T-helper 2 cell treated with Interferon-gamma antibody and Interleukin-4, amounts not matched to agents 100 ng/mL and 5 ng/mL, for 36 hours (primary cell): ENCODE results near the gene SLC6A3. TPM values are rescaled to one million over a fixed set of nuclear protein-coding genes. Genes with fewer than 3 reads are reported as not detected.
"Not testable (repeated sequence)": the region's sequence is repeated elsewhere in the genome, so short reads cannot be mapped to it uniquely, and the experiment has no call there.

ENCODE experiments used
- intact Hi-C: fragments of 100-400 bp; cut with micrococcal nuclease; formaldehyde crosslinking; loops from one replicate; pipeline ENCODE4 v1.15.1; 2023
- total RNA-seq: library from RNA; stranded (reverse); gene quantifications from 2 replicates; pipeline ENCODE4 v1.2.3, GENCODE V29; 2022

Gene SLC6A3
- total RNA-seq, 1 donor from 2014 or later = 0.39 TPM

GRCh38 chr5:1375871-1376810 is 69.1 kb downstream of the SLC6A3 start:
- intact Hi-C loops = no loop called here

GRCh38 chr5:1374679-1375055 is 70.6 kb downstream of the SLC6A3 start:
- intact Hi-C loops = no loop called here

- intact Hi-C loops = no loop called here
These were observed 71.1 kb downstream of the SLC6A3 start for GRCh38 chr5:1374030-1374678.

GRCh38 chr5:1371972-1372342 is 73.3 kb downstream of the SLC6A3 start:
- intact Hi-C loops = not testable (repeated sequence)

- intact Hi-C loops = no loop called here
These were observed 73.8 kb downstream of the SLC6A3 start for GRCh38 chr5:1371218-1371971.

- intact Hi-C loops = no loop called here
These were observed 75.2 kb downstream of the SLC6A3 start for GRCh38 chr5:1370006-1370405.

GRCh38 chr5:1368756-1369155 is 76.5 kb downstream of the SLC6A3 start:
- intact Hi-C loops = no loop called here

- intact Hi-C loops = no loop called here
These were observed 77.0 kb downstream of the SLC6A3 start for GRCh38 chr5:1368236-1368635.

- intact Hi-C loops = no loop called here
These were observed 78.1 kb downstream of the SLC6A3 start for GRCh38 chr5:1367149-1367548.

- intact Hi-C loops = no loop called here
These were observed 78.7 kb downstream of the SLC6A3 start for GRCh38 chr5:1366514-1366913.

- intact Hi-C loops = no loop called here
These were observed 81.0 kb downstream of the SLC6A3 start for GRCh38 chr5:1364211-1364610.

GRCh38 chr5:1363581-1363980 is 81.7 kb downstream of the SLC6A3 start:
- intact Hi-C loops = no loop called here

- intact Hi-C loops = no loop called here
These were observed 82.1 kb downstream of the SLC6A3 start for GRCh38 chr5:1363160-1363559.

- intact Hi-C loops = no loop called here
These were observed 82.8 kb downstream of the SLC6A3 start for GRCh38 chr5:1362242-1363015.

GRCh38 chr5:1360861-1361260 is 84.4 kb downstream of the SLC6A3 start:
- intact Hi-C loops = no loop called here

- intact Hi-C loops = not testable (repeated sequence)
These were observed 84.9 kb downstream of the SLC6A3 start for GRCh38 chr5:1360367-1360766.

GRCh38 chr5:1359713-1360112 is 85.5 kb downstream of the SLC6A3 start:
- intact Hi-C loops = no loop called here

GRCh38 chr5:1359031-1359645 is 86.1 kb downstream of the SLC6A3 start:
- intact Hi-C loops = no loop called here

GRCh38 chr5:1358726-1359025 is 86.6 kb downstream of the SLC6A3 start:
- intact Hi-C loops = no loop called here

GRCh38 chr5:1357946-1358725 is 87.1 kb downstream of the SLC6A3 start:
- intact Hi-C loops = no loop called here
